ENCODE measurements around the gene VSIG8.

The VSIG8 gene

DNA sequence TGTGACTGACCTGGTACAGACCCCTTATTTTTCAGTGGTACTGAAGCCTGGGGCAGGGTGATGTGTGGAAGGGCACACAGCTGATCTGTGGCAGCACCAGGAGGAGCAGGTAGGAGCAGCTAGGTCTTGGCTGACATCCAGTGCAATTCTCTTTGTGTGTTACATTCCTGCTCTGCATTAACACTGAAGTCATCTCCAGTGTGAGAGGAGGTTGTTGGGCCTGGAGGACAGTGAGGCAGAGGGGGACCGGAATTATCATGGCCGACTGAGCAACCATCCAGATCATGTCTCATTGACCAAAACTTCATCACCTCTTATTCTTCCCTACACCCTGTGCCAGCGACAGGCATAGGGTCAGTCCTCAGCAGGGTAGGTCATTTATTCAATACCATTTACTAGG lies 34.3 kb downstream of the VSIG8 start:
- no peak for DNase-seq

- DNase-seq: no peak
Observed at GRCh38 chr1:159827549-159827948, 34.9 kb downstream of the VSIG8 start.

DNA sequence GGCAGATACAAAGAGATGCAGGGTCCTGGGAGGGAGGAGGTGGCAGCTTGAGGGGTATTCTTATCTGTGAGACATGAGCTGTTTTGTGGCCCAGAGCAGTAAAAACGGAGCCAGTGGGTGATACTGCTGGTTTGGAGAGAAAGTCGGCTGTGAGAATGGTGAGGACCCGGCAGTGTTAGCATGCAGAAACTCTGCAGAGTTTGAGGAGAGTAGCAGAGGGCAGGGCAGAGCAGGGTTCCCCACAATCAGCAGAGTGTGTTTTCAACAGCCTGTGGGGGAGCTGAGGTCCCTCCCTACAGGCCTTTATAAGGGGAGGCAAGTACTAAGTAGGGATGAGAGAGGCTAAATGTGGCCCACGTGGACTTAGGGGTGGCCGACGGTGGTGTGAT lies 35.4 kb downstream of the VSIG8 start:
- no peak for DNase-seq

GRCh38 chr1:159826441-159827101 lies 35.9 kb downstream of the VSIG8 start, which contains the start of gene SLAMF8:
SLAMF8 (plus strand) TSS chr1:159826873; CDS start chr1:159826899, 26 bp downstream.
- peak; percentile 14 for DNase-seq

GRCh38 chr1:159825564-159825963 lies 36.9 kb downstream of the VSIG8 start:
- no peak for DNase-seq

DNA sequence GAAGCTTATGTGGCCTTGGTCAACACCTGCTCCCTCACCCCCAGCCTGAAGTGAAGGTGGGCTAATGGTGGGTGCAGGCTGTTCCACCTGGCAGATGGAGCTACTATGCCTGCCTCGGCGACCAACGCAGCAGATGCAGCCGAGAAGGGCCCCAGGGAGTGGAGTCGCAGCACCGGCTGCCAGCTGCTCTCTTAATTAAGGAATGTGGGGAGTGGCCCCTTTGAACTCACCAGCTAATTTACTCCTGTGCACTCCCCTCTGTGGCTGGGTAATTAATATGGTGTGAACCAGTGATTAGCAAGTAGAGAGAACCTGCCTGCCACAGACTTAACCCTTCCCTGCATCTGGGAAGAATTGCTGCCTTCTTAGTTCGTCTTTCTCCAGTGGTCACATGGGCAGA lies 39.1 kb downstream of the VSIG8 start:
- no peak for DNase-seq

DNA sequence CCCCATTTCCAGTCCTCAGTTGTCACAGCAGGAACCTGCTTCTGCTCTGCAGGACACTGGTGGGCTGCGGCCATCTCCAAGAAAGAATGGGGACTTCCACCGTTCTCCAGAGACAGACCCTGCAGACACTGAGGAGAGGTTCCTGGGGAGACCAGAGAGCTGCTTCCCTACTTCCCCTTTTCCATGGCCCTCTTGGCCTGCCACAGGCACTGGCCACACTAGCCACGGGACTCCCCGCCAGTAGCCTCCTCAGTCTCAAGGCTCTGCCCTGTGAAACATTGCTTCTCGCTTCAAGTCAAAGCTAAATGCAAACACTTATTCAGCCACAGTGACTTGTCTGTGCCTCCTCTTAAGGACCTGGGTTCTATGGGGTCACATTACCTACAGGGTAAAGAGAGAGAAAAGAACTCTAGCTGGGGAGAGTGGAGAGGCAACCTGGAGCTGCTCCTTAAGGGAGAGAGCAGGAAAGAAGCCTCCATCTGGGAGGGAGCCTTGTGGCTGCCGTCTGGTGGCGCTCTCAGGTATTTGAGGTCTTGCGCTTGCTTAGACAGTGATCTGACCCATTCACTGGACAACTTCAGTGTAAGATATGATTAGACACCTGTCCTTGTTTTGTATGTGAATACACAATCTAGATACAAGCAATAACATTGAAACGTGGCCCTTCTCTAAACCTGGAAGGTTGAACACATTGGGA lies 41.1 kb downstream of the VSIG8 start:
- DNase-seq: peak; percentile 17

- DNase-seq: no peak
Observed at GRCh38 chr1:159817276-159818041, 45.0 kb downstream of the VSIG8 start.

GRCh38 chr1:159815926-159816325 lies 46.5 kb downstream of the VSIG8 start:
- no peak for DNase-seq

GRCh38 chr1:159804924-159805323 lies 57.5 kb downstream of the VSIG8 start:
- DNase-seq: no peak

Data from T-helper 9 cell (primary cell).